ENCODE data around the gene TSHZ3. TPM values are rescaled to one million over a fixed set of nuclear protein-coding genes. Genes with fewer than 3 reads are reported as not detected.

The TSHZ3 gene
- total and polyA plus RNA-seq, 7 donors, result 0.53 to 6.7 (median 2.2) TPM

DNA sequence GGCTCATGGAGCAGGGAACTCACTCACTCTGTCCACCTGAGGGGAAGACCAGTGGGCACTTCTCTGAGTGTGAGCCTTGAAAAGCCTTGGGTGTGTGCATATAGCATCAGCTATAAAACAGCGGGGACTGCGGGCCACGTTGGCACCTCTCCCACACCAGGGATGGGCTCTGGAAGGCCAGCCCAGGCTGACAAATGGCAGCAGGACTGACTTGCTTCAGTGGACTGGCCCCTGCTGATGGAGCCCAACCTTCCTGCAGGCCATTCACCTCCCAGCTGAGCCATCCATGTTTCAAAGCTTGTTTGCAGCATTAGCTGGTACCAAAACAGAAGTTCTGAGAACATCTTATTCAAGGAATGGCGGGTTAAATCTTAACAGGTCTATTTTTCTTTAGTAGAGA is 21.0 kb downstream of the TSHZ3 start:
- no peaks in the 10 kb centered on the region for H3K4me1 ChIP-seq
- no peaks in the 10 kb centered on the region for H3K9me3 ChIP-seq
- no peak overlapping the region for H3K4me3 ChIP-seq
- ATAC-seq (no peak), DNase-seq (no peak)
- no peaks in the 10 kb centered on the region for H3K36me3 ChIP-seq (ENCODE audit: insufficient read depth in 1 of 2, low read depth in 1 of 2)
- TF ChIP-seq, protein P1, sequence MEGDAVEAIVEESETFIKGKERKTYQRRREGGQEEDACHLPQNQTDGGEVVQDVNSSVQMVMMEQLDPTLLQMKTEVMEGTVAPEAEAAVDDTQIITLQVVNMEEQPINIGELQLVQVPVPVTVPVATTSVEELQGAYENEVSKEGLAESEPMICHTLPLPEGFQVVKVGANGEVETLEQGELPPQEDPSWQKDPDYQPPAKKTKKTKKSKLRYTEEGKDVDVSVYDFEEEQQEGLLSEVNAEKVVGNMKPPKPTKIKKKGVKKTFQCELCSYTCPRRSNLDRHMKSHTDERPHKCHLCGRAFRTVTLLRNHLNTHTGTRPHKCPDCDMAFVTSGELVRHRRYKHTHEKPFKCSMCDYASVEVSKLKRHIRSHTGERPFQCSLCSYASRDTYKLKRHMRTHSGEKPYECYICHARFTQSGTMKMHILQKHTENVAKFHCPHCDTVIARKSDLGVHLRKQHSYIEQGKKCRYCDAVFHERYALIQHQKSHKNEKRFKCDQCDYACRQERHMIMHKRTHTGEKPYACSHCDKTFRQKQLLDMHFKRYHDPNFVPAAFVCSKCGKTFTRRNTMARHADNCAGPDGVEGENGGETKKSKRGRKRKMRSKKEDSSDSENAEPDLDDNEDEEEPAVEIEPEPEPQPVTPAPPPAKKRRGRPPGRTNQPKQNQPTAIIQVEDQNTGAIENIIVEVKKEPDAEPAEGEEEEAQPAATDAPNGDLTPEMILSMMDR (IDR thresholded peaks at IDR 0.05), result no peak
- intact Hi-C loops (cut with DNase I), result no loop called here
- H3K27ac ChIP-seq, result no peak overlapping the region
- H3K27me3 ChIP-seq (ENCODE audit: insufficient read depth in 3 of 3, low read length in 2 of 3), result peaks cover 0 to 3% (median 0%) of the 10 kb centered on the region in 3 donors
- 63 to 89% (median 79%) methylated on average over 4 of the region's 4 CpGs for WGBS, 3 donors

DNA sequence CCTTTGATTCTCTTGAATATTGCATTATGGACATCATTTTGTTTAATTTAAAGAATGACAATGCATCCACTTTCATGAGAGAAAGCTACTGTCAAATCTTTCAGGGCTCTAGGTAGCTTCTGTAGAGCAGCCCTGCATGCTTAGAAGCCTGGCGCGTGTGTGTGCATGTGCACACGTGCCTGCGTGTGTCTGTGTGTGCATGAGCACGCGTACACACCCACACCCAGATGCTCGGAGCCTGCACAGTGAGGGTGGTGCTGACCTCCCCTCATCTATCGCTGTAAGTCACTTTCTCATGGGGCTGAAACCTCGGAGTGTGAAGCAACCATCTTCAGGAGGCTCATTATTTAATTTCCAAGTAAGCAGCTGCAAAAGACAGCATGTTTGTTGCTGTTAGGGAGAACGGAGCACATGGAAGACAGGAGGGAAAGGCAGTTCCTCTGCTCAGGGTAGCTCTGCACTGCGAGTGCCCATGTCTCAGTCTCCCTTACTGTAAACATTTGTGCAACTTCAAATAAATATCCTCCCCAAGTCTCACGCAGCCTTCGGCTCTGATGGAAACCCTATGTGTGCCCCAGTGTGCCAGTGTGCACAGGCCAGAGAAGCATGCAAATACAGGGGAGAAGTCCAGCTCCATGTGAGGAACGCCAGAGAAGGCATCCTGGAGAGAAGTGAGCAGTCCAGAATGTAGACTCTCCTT is 22.8 kb downstream of the TSHZ3 start:
- Histone ChIP-seq H3K27me3 (ENCODE audit: insufficient read depth in 3 of 3, low read length in 2 of 3) (peaks cover 0 to 3% (median 0%) of the 10 kb centered on the region in 3 donors), H3K4me3 (no peak overlapping the region), H3K27ac (no peak overlapping the region), H3K36me3 (ENCODE audit: insufficient read depth in 1 of 2, low read depth in 1 of 2) (no peaks in the 10 kb centered on the region), H3K9me3 (no peaks in the 10 kb centered on the region), H3K4me1 (no peaks in the 10 kb centered on the region)
- WGBS, 3 donors, result 58 to 75% (median 61%) methylated on average over 14 of the region's 14 CpGs
- ATAC-seq (no peak), DNase-seq (no peak)
- intact Hi-C loops (cut with DNase I), result no loop called here
- TF ChIP-seq, protein P1 (IDR thresholded peaks at IDR 0.05), result no peak

DNA sequence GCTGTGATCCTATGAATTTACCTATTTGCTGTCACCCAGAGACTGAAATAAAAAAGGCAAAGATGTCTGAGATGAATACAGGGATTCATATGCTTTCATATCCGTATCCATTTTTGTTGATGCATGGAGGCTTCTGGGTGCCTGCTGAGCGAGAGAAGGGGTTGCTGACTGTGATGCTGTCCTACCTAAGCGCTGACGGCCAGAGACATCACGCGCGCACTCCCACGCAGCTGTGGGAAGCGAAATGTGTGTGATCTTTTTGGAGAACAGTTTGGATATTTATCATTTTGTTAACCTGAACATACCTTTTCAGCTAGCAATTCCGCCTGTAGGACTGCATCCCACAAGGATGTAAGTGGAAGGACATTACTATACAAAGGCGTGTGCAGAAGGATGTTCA is 23.9 kb downstream of the TSHZ3 start:
- H3K27ac ChIP-seq, result no peak overlapping the region
- ATAC-seq, result no peak
- 96% methylated on average over 11 of the region's 11 CpGs for WGBS, 3 donors
- DNase-seq, result no peak
- no peak overlapping the region for H3K4me3 ChIP-seq
- H3K27me3 ChIP-seq (ENCODE audit: insufficient read depth in 3 of 3, low read length in 2 of 3), result peaks cover 0 to 3% (median 0%) of the 10 kb centered on the region in 3 donors
- TF ChIP-seq, protein P1 (IDR thresholded peaks at IDR 0.05), result no peak
- no peaks in the 10 kb centered on the region for H3K36me3 ChIP-seq (ENCODE audit: insufficient read depth in 1 of 2, low read depth in 1 of 2)
- H3K4me1 ChIP-seq, result no peaks in the 10 kb centered on the region
- H3K9me3 ChIP-seq, result no peaks in the 10 kb centered on the region
- intact Hi-C loops (cut with DNase I), result no loop called here

DNA sequence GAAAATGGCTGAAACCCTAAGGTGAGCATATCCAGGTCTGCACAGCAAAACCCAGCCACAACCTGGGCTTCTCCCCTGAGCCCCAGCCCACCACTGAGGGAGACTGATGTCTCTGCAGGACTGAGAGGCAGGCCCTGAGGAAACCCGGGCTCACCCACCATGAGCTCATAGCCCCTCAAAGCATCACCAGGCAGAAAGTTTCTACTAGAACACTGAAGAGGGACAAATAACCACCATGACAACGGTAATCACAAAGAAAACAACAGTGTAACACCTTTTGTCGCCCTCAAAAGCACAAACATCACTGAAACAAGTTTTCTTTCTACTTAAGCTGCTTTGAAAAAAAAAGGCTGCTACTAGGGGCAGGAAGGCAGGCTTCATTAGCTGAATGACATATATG is 29.8 kb downstream of the TSHZ3 start:
- TF ChIP-seq, protein P1 (IDR thresholded peaks at IDR 0.05), result no peak
- intact Hi-C loops (cut with DNase I), result no loop called here
- Histone ChIP-seq H3K4me1 (peaks cover 13% of the 10 kb centered on the region), H3K27me3 (ENCODE audit: insufficient read depth in 3 of 3, low read length in 2 of 3) (peaks cover 0 to 9% (median 0%) of the 10 kb centered on the region in 3 donors), H3K4me3 (no peak overlapping the region), H3K36me3 (ENCODE audit: insufficient read depth in 1 of 2, low read depth in 1 of 2) (no peaks in the 10 kb centered on the region), H3K27ac (no peak overlapping the region), H3K9me3 (no peaks in the 10 kb centered on the region)
- ATAC-seq (no peak), DNase-seq (no peak)
- 54 to 62% (median 56%) methylated on average over 3 of the region's 3 CpGs for WGBS, 3 donors

Measured in psoas muscle (tissue), 8 donors.